Uterus (tissue), 2 donors: ENCODE data around the gene VAT1L.

Source experiments
- CTCF ChIP-seq, 4 experiments: fragments of 200-600 bp in 2 of 4; fragments of 450-650 bp in 2 of 4; sonication (generic) in 2 of 4; IDR thresholded peaks; one replicate each; pipeline ENCODE4 v1.5.1; 2016 to 2019; ENCODE audit warnings: antibody characterized with exemption in 4 of 4, mild to moderate bottlenecking in 2 of 4, moderate library complexity in 1 of 4
- POLR2A ChIP-seq, 2 donors: fragments of 450-650 bp; IDR thresholded peaks; one replicate each; pipeline ENCODE4 v1.6.1; 2016; ENCODE audit warnings: antibody characterized with exemption in 2 of 2, mild to moderate bottlenecking in 1 of 2, moderate library complexity in 1 of 2

DNA sequence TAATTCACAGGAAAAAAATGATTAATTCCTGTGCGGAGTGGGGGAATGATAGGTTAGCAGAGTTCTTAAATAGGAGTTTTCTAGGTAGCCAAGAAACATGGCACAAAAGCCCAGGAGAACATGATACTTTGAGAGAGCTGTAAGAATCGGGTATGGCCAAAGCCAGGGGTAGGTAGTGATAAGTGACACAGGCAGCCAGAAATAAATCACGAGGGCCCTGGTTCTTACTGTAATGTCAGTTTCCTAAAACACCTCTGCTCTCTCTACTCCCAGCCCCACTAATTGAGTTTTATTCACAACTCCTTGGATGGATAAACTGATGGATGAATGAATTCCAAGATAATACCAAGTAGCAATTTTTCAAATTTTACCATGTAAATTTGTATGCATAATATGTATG lies 54.1 kb downstream of the VAT1L start:
- TF ChIP-seq CTCF (IDR thresholded peaks at IDR 0.05) = no peak
- no peak for TF ChIP-seq POLR2A (IDR thresholded peaks at IDR 0.05)
